ENCODE measurements around the gene ZNF286A.
"Not testable (repeated sequence)": the region's sequence is repeated elsewhere in the genome, so short reads cannot be mapped to it uniquely, and the experiment has no call there.

The ZNF286A gene

DNA sequence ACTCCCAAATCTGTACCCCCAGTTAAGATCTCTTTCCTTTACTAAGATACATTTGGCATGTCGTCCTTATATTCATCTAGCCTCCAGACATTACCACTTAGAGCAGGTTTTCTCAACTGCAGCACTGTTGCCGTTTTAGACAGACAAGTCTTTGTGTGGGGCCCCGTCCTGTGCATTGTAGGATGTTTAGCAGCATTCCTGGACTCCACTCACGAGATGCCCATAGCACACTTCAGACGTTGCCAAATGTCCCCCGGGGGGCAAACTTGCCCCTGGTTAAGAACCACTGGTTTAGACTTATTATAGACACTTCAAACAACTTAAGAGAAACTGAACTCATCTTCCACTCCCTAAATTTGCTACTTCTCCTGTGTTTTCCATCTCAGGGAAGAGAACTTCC is 23.6 kb upstream of the ZNF286A start:
- H3K4me2 ChIP-seq (ENCODE audit: low read length); H2AK5ac ChIP-seq (ENCODE audit: low read length); H3K23ac ChIP-seq (ENCODE audit: low read length); H2BK5ac ChIP-seq (ENCODE audit: low read length); H3K9ac ChIP-seq (ENCODE audit: low read length); DNase-seq; H3K4me3 ChIP-seq (ENCODE audit: low read length); H3K56ac ChIP-seq (ENCODE audit: low read length); H3K79me2 ChIP-seq (ENCODE audit: control insufficient read depth, insufficient read depth, low read length); H4K5ac ChIP-seq (ENCODE audit: low read length); H3K27ac ChIP-seq (ENCODE audit: low read depth, low read length); H3K4me1 ChIP-seq (ENCODE audit: control insufficient read depth, low read depth, low read length); H4K8ac ChIP-seq (ENCODE audit: low read depth, low read length); H3K36me3 ChIP-seq (ENCODE audit: control insufficient read depth, insufficient read depth, low read length); H3K79me1 ChIP-seq (ENCODE audit: low read length); H2BK15ac ChIP-seq (replicated peaks; ENCODE audit: low read depth); H2BK120ac ChIP-seq (ENCODE audit: low read depth, low read length); H3K27me3 ChIP-seq (ENCODE audit: insufficient read depth, low read length, poor library complexity); H3K18ac ChIP-seq (ENCODE audit: low read length); H3K4ac ChIP-seq (ENCODE audit: low read depth, low read length): not testable (repeated sequence)
- no CpG with 5 or more reads among the region's 6 CpGs for WGBS (ENCODE audit: extremely low coverage, insufficient coverage, low lambda C conversion rate)

DNA sequence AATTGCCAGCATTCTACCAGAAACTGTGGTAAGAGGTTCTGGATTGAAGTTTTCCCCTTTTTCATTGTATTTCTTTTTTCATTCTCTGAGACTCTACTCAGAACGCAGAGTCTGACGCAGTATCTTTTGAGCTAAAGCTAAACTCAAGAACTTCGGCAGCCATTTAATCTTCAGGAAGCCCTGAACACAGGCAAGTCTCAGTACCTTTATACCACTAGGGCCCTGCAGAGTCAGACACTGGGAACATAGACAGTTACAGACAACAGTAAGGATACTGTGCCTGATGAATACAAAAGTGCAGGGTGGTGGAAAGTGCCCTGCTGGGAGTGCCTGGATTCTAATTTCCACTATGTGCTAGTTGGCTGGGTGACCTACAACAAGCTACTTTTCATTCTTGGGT is 16.4 kb upstream of the ZNF286A start:
- no CpG with 5 or more reads among the region's 3 CpGs for WGBS (ENCODE audit: extremely low coverage, insufficient coverage, low lambda C conversion rate)
- H2AK5ac ChIP-seq (ENCODE audit: low read length); H3K79me1 ChIP-seq (ENCODE audit: low read length); H3K4me2 ChIP-seq (ENCODE audit: low read length); H3K27me3 ChIP-seq (ENCODE audit: insufficient read depth, low read length, poor library complexity); H2BK5ac ChIP-seq (ENCODE audit: low read length); H3K18ac ChIP-seq (ENCODE audit: low read length); H3K36me3 ChIP-seq (ENCODE audit: control insufficient read depth, insufficient read depth, low read length); H2BK15ac ChIP-seq (replicated peaks; ENCODE audit: low read depth); H2BK120ac ChIP-seq (ENCODE audit: low read depth, low read length); H3K4ac ChIP-seq (ENCODE audit: low read depth, low read length); H3K79me2 ChIP-seq (ENCODE audit: control insufficient read depth, insufficient read depth, low read length); H4K8ac ChIP-seq (ENCODE audit: low read depth, low read length); H4K5ac ChIP-seq (ENCODE audit: low read length); H3K27ac ChIP-seq (ENCODE audit: low read depth, low read length); H3K56ac ChIP-seq (ENCODE audit: low read length); H3K4me3 ChIP-seq (ENCODE audit: low read length); H3K23ac ChIP-seq (ENCODE audit: low read length); H3K9ac ChIP-seq (ENCODE audit: low read length); DNase-seq; H3K4me1 ChIP-seq (ENCODE audit: control insufficient read depth, low read depth, low read length): not testable (repeated sequence)

DNA sequence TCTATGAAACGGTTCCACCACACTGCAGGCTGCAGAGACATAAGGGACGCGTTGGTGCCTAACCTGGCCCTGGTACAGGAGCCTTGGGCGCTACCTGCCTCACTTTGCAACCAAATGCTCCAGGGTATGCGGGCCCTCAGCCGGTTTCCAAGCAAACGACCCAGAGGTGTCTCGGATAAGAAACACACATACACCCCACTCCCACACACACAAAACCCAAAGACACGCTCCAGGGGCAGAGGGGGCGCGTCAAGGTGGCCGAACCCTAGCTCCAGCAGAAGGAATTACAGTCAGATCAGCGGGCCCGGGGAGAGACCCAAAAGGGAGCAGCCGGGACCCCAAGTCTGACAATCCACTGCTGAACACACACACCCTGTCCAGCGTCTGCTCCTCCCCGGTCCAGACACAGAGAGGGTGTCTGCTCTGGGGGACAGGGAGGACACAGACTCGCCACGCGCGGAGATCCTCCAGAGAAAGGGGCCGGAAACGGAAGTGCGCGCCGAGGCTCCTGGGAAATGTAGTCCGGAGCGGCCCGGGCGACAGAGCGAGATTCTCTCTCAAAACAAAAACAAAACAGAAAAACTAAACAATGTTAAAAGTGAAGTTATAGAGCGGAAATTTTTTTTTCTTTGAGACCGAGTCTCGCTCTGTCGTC is 15.6 kb upstream of the ZNF286A start, which contains the start of gene TRIM16:
Gene TRIM16 (minus strand): TSS at position 488 of the 655 bp plus-strand sequence. CDS start 32,702 bp downstream, outside the sequence.
- H3K79me1 ChIP-seq (ENCODE audit: low read length); H2BK120ac ChIP-seq (ENCODE audit: low read depth, low read length); H3K23ac ChIP-seq (ENCODE audit: low read length); H2AK5ac ChIP-seq (ENCODE audit: low read length); H3K4ac ChIP-seq (ENCODE audit: low read depth, low read length); H2BK15ac ChIP-seq (replicated peaks; ENCODE audit: low read depth); H4K8ac ChIP-seq (ENCODE audit: low read depth, low read length); H2BK5ac ChIP-seq (ENCODE audit: low read length); H3K4me1 ChIP-seq (ENCODE audit: control insufficient read depth, low read depth, low read length); H3K18ac ChIP-seq (ENCODE audit: low read length); H3K27ac ChIP-seq (ENCODE audit: low read depth, low read length); H3K36me3 ChIP-seq (ENCODE audit: control insufficient read depth, insufficient read depth, low read length); H3K79me2 ChIP-seq (ENCODE audit: control insufficient read depth, insufficient read depth, low read length); H4K5ac ChIP-seq (ENCODE audit: low read length); H3K27me3 ChIP-seq (ENCODE audit: insufficient read depth, low read length, poor library complexity): not testable (repeated sequence)
- peak; percentile 42 for DNase-seq
- Histone ChIP-seq H3K4me2 (ENCODE audit: low read length) (peak within 1 kb of the TSS; percentile 9), H3K4me3 (ENCODE audit: low read length) (peak within 1 kb of the TSS; percentile 60), H3K9ac (ENCODE audit: low read length) (peak within 1 kb of the TSS; percentile 41), H3K56ac (ENCODE audit: low read length) (peak within 1 kb of the TSS; percentile 85)
- WGBS (ENCODE audit: extremely low coverage, insufficient coverage, low lambda C conversion rate): no CpG with 5 or more reads among the region's 35 CpGs

DNA sequence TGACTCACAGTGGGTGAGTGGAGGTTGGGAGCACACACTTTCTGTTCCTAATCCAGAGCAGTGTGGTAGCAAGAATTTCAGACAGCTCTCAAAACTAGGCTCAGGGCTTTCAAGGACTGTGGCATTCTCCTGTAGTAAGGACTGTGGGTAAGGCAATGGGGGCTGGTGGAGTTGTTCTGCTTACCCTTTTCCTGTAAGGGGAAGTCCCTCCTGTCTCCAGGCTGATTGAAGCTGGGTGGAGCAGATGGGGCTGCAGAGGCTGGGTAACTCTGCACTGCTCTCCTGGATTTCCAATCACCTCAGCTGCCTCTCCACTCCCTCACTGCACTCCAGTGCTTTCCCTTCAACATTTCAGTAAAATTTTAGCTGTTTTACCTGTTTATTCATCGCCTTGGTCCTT is 12.1 kb upstream of the ZNF286A start:
- not testable (repeated sequence) for H3K27ac ChIP-seq (ENCODE audit: low read depth, low read length); H2BK15ac ChIP-seq (replicated peaks; ENCODE audit: low read depth); H2AK5ac ChIP-seq (ENCODE audit: low read length); H3K4ac ChIP-seq (ENCODE audit: low read depth, low read length); H4K8ac ChIP-seq (ENCODE audit: low read depth, low read length); H3K79me1 ChIP-seq (ENCODE audit: low read length); H3K56ac ChIP-seq (ENCODE audit: low read length); H2BK5ac ChIP-seq (ENCODE audit: low read length); H2BK120ac ChIP-seq (ENCODE audit: low read depth, low read length); H3K79me2 ChIP-seq (ENCODE audit: control insufficient read depth, insufficient read depth, low read length); H3K18ac ChIP-seq (ENCODE audit: low read length); H4K5ac ChIP-seq (ENCODE audit: low read length); H3K36me3 ChIP-seq (ENCODE audit: control insufficient read depth, insufficient read depth, low read length); DNase-seq; H3K23ac ChIP-seq (ENCODE audit: low read length); H3K27me3 ChIP-seq (ENCODE audit: insufficient read depth, low read length, poor library complexity); H3K9ac ChIP-seq (ENCODE audit: low read length); H3K4me2 ChIP-seq (ENCODE audit: low read length); H3K4me3 ChIP-seq (ENCODE audit: low read length); H3K4me1 ChIP-seq (ENCODE audit: control insufficient read depth, low read depth, low read length)
- WGBS (ENCODE audit: extremely low coverage, insufficient coverage, low lambda C conversion rate): no CpG with 5 or more reads among the region's 1 CpG

DNA sequence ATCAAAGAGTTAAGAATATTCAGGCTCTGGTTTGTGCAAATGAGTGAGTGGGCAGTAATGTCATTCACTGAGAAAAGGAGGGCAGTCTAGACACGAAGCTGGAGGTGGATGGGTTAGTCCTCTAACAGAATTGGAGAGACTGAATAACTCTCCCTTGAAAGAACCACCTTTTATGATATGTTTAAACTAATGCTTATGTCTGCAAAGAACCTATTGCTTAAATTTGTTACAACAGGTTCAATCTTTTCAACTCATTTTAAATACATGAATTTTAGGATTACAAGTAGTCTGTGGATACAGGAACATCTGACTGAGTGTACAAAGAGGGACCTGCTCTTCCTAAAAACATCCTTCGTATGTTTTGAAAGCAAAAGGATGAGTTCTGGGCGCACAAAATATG is 585 bp upstream of the ZNF286A start:
- not testable (repeated sequence) for H3K27me3 ChIP-seq (ENCODE audit: insufficient read depth, low read length, poor library complexity); H2AK5ac ChIP-seq (ENCODE audit: low read length); H3K4me3 ChIP-seq (ENCODE audit: low read length); H3K4me1 ChIP-seq (ENCODE audit: control insufficient read depth, low read depth, low read length); H2BK5ac ChIP-seq (ENCODE audit: low read length); H3K79me2 ChIP-seq (ENCODE audit: control insufficient read depth, insufficient read depth, low read length); H4K5ac ChIP-seq (ENCODE audit: low read length); H3K4ac ChIP-seq (ENCODE audit: low read depth, low read length); H2BK120ac ChIP-seq (ENCODE audit: low read depth, low read length); H3K9ac ChIP-seq (ENCODE audit: low read length); H3K79me1 ChIP-seq (ENCODE audit: low read length); H3K18ac ChIP-seq (ENCODE audit: low read length); DNase-seq; H3K23ac ChIP-seq (ENCODE audit: low read length); H3K4me2 ChIP-seq (ENCODE audit: low read length); H3K36me3 ChIP-seq (ENCODE audit: control insufficient read depth, insufficient read depth, low read length); H4K8ac ChIP-seq (ENCODE audit: low read depth, low read length); H2BK15ac ChIP-seq (replicated peaks; ENCODE audit: low read depth); H3K27ac ChIP-seq (ENCODE audit: low read depth, low read length)
- H3K56ac ChIP-seq (ENCODE audit: low read length): peak overlapping the region; percentile 34
- no CpG with 5 or more reads among the region's 3 CpGs for WGBS (ENCODE audit: extremely low coverage, insufficient coverage, low lambda C conversion rate)

DNA sequence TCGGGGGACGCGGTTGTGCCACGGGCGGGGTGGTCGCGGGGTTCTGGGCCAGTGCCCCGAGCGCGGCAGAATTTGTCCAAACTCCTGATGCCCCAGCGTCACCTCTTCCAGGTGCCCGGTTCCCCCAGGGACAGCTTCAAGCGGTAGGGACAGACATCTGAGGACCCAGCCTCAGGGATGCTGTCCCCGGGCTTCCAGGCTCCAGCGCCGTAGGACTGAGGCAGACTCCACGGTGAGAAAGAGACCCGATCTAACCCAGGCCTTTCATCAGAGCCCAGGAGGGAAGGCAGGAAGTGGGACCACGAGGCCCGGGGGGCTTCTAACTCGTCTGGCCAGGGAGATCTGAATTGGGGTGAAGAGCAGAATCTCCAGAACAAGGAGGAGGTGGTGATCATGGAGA is 385 bp downstream of the ZNF286A start:
- not testable (repeated sequence) for H3K18ac ChIP-seq (ENCODE audit: low read length); H2AK5ac ChIP-seq (ENCODE audit: low read length); H3K79me1 ChIP-seq (ENCODE audit: low read length); DNase-seq; H3K4me1 ChIP-seq (ENCODE audit: control insufficient read depth, low read depth, low read length); H3K27ac ChIP-seq (ENCODE audit: low read depth, low read length); H4K5ac ChIP-seq (ENCODE audit: low read length); H3K36me3 ChIP-seq (ENCODE audit: control insufficient read depth, insufficient read depth, low read length); H2BK5ac ChIP-seq (ENCODE audit: low read length); H3K23ac ChIP-seq (ENCODE audit: low read length); H2BK15ac ChIP-seq (replicated peaks; ENCODE audit: low read depth); H3K4me2 ChIP-seq (ENCODE audit: low read length); H3K27me3 ChIP-seq (ENCODE audit: insufficient read depth, low read length, poor library complexity); H3K79me2 ChIP-seq (ENCODE audit: control insufficient read depth, insufficient read depth, low read length); H2BK120ac ChIP-seq (ENCODE audit: low read depth, low read length); H4K8ac ChIP-seq (ENCODE audit: low read depth, low read length); H3K4me3 ChIP-seq (ENCODE audit: low read length)
- no CpG with 5 or more reads among the region's 21 CpGs for WGBS (ENCODE audit: extremely low coverage, insufficient coverage, low lambda C conversion rate)
- H3K4ac ChIP-seq (ENCODE audit: low read depth, low read length): peak overlapping the region; percentile 91
- H3K9ac ChIP-seq (ENCODE audit: low read length): peak overlapping the region; percentile 64
- peak overlapping the region; percentile 78 for H3K56ac ChIP-seq (ENCODE audit: low read length)
